Transverse colon (tissue), 4 donors: ENCODE results near the gene YBX2.

Experiments
- CTCF ChIP-seq, 5 experiments: fragments of 200-600 bp in 3 of 5; fragments of 450-650 bp in 2 of 5; sonication (generic) in 3 of 5; IDR thresholded peaks; 1 replicate in 2 of 5; 2 replicates in 3 of 5; pipeline ENCODE4 v1.5.1; 2016 to 2017; ENCODE audit warnings: antibody characterized with exemption in 5 of 5, inconsistent platforms in 3 of 5, mild to moderate bottlenecking in 2 of 5, moderate library complexity in 1 of 5
- POLR2AphosphoS5 ChIP-seq, 3 donors: sonication (generic); formaldehyde crosslinking; IDR thresholded peaks; one replicate each; pipeline ENCODE4 v1.6.1; 2016; ENCODE audit warnings: antibody characterized with exemption in 3 of 3

DNA sequence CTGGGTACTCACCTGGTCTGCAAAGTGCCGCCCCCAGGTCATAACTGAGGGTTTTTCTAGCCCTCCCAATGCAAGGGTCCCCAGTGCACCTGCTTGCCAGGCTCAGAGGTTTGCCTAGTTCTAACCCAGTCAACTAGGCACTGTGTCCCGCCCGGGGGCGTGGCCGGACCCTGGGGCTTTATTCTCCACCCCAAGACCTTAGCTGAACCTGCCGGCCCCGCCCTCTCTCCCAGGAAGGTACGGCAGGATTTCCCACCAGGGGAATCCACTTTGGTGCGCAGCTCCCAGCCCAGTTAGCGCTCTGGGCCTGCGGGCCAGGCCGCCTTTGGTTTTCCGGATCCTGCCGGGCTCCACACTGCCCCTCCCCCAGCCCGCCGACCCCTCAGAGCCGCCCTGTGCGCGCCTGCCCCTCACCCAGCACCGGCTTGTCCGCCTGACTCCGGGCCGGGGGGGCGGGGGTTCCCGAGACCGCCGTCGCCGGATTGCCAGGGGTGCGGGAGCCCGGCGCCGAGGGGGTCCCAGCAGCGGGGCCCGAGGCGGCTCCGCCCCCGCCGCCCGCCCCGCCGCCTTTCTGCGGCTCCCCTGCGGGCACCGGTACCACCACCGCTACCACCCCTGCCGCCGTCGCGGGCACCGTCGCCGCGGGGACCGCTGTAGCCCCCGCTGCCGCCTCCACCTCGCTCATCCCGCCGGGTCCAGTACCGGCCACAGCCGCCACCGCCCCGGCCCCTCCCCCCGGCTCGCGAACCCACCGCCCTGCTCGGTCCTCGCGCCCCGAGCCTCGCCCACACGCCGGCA, 424 bp downstream of the YBX2 start:
- TF ChIP-seq CTCF (IDR thresholded peaks at IDR 0.05) (no peak), POLR2AphosphoS5 (IDR thresholded peaks at IDR 0.05) (peak; percentile 4 to 61 (median 21))
